RCC 7860 (cell line): Measurements from ENCODE around the gene CAMK2A.
"Not testable (repeated sequence)": the region's sequence is repeated elsewhere in the genome, so short reads cannot be mapped to it uniquely, and the experiment has no call there.

ENCODE experiments used
- DNase-seq: peaks from one replicate; pipeline ENCODE4 v3.0.0-alpha.2; 2015; ENCODE audit warnings: low spot score
- FAIRE-seq: peaks from 2 replicates; lab custom pipeline; 2012; peaks lifted over from hg19 to GRCh38; lab: Jason Lieb, UNC

Gene CAMK2A

GRCh38 chr5:150241298-150242160, 48.0 kb downstream of the CAMK2A start:
- no peak for FAIRE-seq
- DNase-seq, result no peak

- FAIRE-seq, result no peak
- DNase-seq, result no peak
Observed at GRCh38 chr5:150239794-150240122, 49.8 kb downstream of the CAMK2A start.

- DNase-seq, result no peak
- no peak for FAIRE-seq
Observed at GRCh38 chr5:150239099-150239793, 50.3 kb downstream of the CAMK2A start.

GRCh38 chr5:150238646-150239045, 50.9 kb downstream of the CAMK2A start:
- DNase-seq (no peak), FAIRE-seq (no peak)

GRCh38 chr5:150236981-150237754, 52.4 kb downstream of the CAMK2A start:
- FAIRE-seq (no peak), DNase-seq (no peak)

GRCh38 chr5:150236313-150236712, 53.3 kb downstream of the CAMK2A start:
- FAIRE-seq, result no peak
- no peak for DNase-seq

GRCh38 chr5:150235500-150235854, 54.1 kb downstream of the CAMK2A start:
- no peak for DNase-seq
- no peak for FAIRE-seq

GRCh38 chr5:150234576-150235499, 54.7 kb downstream of the CAMK2A start:
- DNase-seq (no peak), FAIRE-seq (no peak)

- not testable (repeated sequence) for DNase-seq, FAIRE-seq
Observed at GRCh38 chr5:150233706-150234105, 55.9 kb downstream of the CAMK2A start.

- FAIRE-seq (no peak), DNase-seq (no peak)
Observed at GRCh38 chr5:150230842-150231241, 58.7 kb downstream of the CAMK2A start.

- FAIRE-seq, result no peak
Observed at GRCh38 chr5:150229571-150229970, 60.0 kb downstream of the CAMK2A start.

GRCh38 chr5:150227606-150228273, 61.8 kb downstream of the CAMK2A start:
- no peak for FAIRE-seq

More at GRCh38 chr5:150229571-150229970, 60.0 kb downstream of the CAMK2A start:
- DNase-seq, result no peak

GRCh38 chr5:150227036-150227435, 62.5 kb downstream of the CAMK2A start:
- DNase-seq (no peak), FAIRE-seq (no peak)

More at GRCh38 chr5:150227606-150228273, 61.8 kb downstream of the CAMK2A start:
- DNase-seq, result no peak

- FAIRE-seq, result no peak
Observed at GRCh38 chr5:150224483-150225027, 65.0 kb downstream of the CAMK2A start.

GRCh38 chr5:150223474-150223873, 66.1 kb downstream of the CAMK2A start:
- DNase-seq (no peak), FAIRE-seq (no peak)

More at GRCh38 chr5:150224483-150225027, 65.0 kb downstream of the CAMK2A start:
- DNase-seq, result no peak

GRCh38 chr5:150222906-150223305, 66.7 kb downstream of the CAMK2A start:
- no peak for DNase-seq
- no peak for FAIRE-seq

GRCh38 chr5:150221471-150221870, 68.1 kb downstream of the CAMK2A start:
- DNase-seq (no peak), FAIRE-seq (no peak)

- no peak for DNase-seq
- no peak for FAIRE-seq
Observed at GRCh38 chr5:150219861-150220260, 69.7 kb downstream of the CAMK2A start.

- no peak for DNase-seq
Observed at GRCh38 chr5:150219142-150219541, 70.4 kb downstream of the CAMK2A start.

GRCh38 chr5:150218693-150219035, 70.9 kb downstream of the CAMK2A start:
- FAIRE-seq, result no peak
- DNase-seq, result no peak

More at GRCh38 chr5:150219142-150219541, 70.4 kb downstream of the CAMK2A start:
- no peak for FAIRE-seq
